Tibial nerve (tissue), 4 donors: ENCODE results near the gene STPG1. TPM values are rescaled to one million over a fixed set of nuclear protein-coding genes. Genes with fewer than 3 reads are reported as not detected.

ENCODE experiments used
- DNase-seq, 2 donors: peaks; one replicate each; pipeline ENCODE4 v3.0.0-alpha.2; 2019; ENCODE audit warnings: low spot score in 2 of 2
- H3K27ac ChIP-seq, 4 donors: fragments of 200-600 bp; sonication (generic) in 3 of 4; one replicate each; pipeline ENCODE4 v1.5.1; 2017 to 2019; ENCODE audit warnings: mild to moderate bottlenecking in 1 of 4
- H3K27me3 ChIP-seq, 2 donors: fragments of 200-600 bp; sonication (generic) in 1 of 2; one replicate each; pipeline versions ENCODE4 v1.5.1 to v1.6.0; 2017 to 2019
- H3K36me3 ChIP-seq, 3 donors: fragments of 200-600 bp; sonication (generic); one replicate each; pipeline ENCODE4 v1.5.1; 2018 to 2019
- H3K4me1 ChIP-seq, 4 donors: fragments of 200-600 bp; sonication (generic) in 3 of 4; one replicate each; pipeline ENCODE4 v1.5.1; 2017 to 2019
- H3K4me3 ChIP-seq, 4 donors: fragments of 200-600 bp; sonication (generic) in 3 of 4; one replicate each; pipeline ENCODE4 v1.5.1; 2017 to 2019; ENCODE audit warnings: mild to moderate bottlenecking in 1 of 4, moderate library complexity in 1 of 4
- H3K9me3 ChIP-seq, 4 donors: fragments of 200-600 bp; sonication (generic) in 3 of 4; one replicate each; pipeline ENCODE4 v1.5.1; 2017 to 2019
- CTCF ChIP-seq, 5 experiments: fragments of 200-600 bp in 3 of 5; fragments of 450-650 bp in 2 of 5; sonication (generic) in 3 of 5; IDR thresholded peaks; one replicate each; pipeline ENCODE4 v1.5.1; 2016 to 2019; ENCODE audit warnings: antibody characterized with exemption in 5 of 5, mild to moderate bottlenecking in 3 of 5, moderate library complexity in 2 of 5
- EP300 ChIP-seq, 2 donors: sonication (generic); formaldehyde crosslinking; IDR thresholded peaks; one replicate each; pipeline ENCODE4 v1.6.1; 2017; ENCODE audit warnings: antibody characterized with exemption in 2 of 2, mild to moderate bottlenecking in 1 of 2
- POLR2A ChIP-seq, 2 donors: fragments of 450-650 bp; IDR thresholded peaks; one replicate each; pipeline ENCODE4 v1.6.1; 2017; ENCODE audit warnings: antibody characterized with exemption in 2 of 2, mild to moderate bottlenecking in 2 of 2, moderate library complexity in 2 of 2
- WGBS, 2 donors: methylation state at CpG; one replicate each; pipeline ENCODE4 v1.1.5; 2018; 5-methylcytosine and 5-hydroxymethylcytosine counted together
- total RNA-seq, 4 donors: library from RNA; depleted of rRNA; stranded (reverse); fragments of >200 nt; gene quantifications; one replicate each; pipeline ENCODE4 v1.1.0, GENCODE V29; 2016

STPG1 gene
- total RNA-seq, 4 donors from 2014 or later, result 1.5 to 5.7 (median 3.0) TPM

- peaks cover 0 to 40% (median 16%) of the 10 kb centered on the region in 4 donors for H3K4me1 ChIP-seq
- 10 to 15% methylated on average over 21 of the region's 21 CpGs for WGBS, 2 donors
- H3K27ac ChIP-seq, result no peak within 1 kb of the TSS
- H3K27me3 ChIP-seq, result peaks cover 0 to 59% of the 10 kb centered on the region in 2 donors
- H3K9me3 ChIP-seq, result no peaks in the 10 kb centered on the region
- H3K4me3 ChIP-seq, result no peak within 1 kb of the TSS
- TF ChIP-seq POLR2A (IDR thresholded peaks at IDR 0.05), result no peak
- no peaks in the 10 kb centered on the region for H3K36me3 ChIP-seq
- DNase-seq, result no peak
These were observed 94.2 kb downstream of the STPG1 start, which contains the start of gene GRHL3 for GRCh38 chr1:24319312-24319863. Gene GRHL3 (plus strand): TSS chr1:24319357. CDS start chr1:24319552, 195 bp downstream.

GRCh38 chr1:24318615-24319311 lies 94.8 kb downstream of the STPG1 start:
- Histone ChIP-seq H3K4me1 (peaks cover 0 to 40% (median 16%) of the 10 kb centered on the region in 4 donors), H3K27ac (no peak overlapping the region), H3K4me3 (no peak overlapping the region), H3K36me3 (no peaks in the 10 kb centered on the region), H3K9me3 (no peaks in the 10 kb centered on the region), H3K27me3 (peaks cover 0 to 60% of the 10 kb centered on the region in 2 donors)
- TF ChIP-seq EP300 (IDR thresholded peaks at IDR 0.05) (no peak), POLR2A (IDR thresholded peaks at IDR 0.05) (no peak), CTCF (IDR thresholded peaks at IDR 0.05) (no peak)
- no peak for DNase-seq
- 29 to 42% methylated on average over 5 of the region's 5 CpGs for WGBS, 2 donors

GRCh38 chr1:24317956-24318614 lies 95.5 kb downstream of the STPG1 start:
- H3K27ac ChIP-seq, result no peak overlapping the region
- H3K27me3 ChIP-seq, result peaks cover 0 to 64% of the 10 kb centered on the region in 2 donors
- WGBS, 2 donors, result 7 to 22% methylated on average over 2 of the region's 2 CpGs

GRCh38 chr1:24317081-24317480 lies 96.5 kb downstream of the STPG1 start:
- Histone ChIP-seq H3K4me3 (no peak overlapping the region), H3K27ac (no peak overlapping the region), H3K9me3 (no peaks in the 10 kb centered on the region), H3K4me1 (peaks cover 0 to 33% (median 16%) of the 10 kb centered on the region in 4 donors), H3K36me3 (no peaks in the 10 kb centered on the region), H3K27me3 (peaks cover 0 to 57% of the 10 kb centered on the region in 2 donors)
- no peak for DNase-seq
- 84% methylated on average over 6 of the region's 6 CpGs for WGBS, 2 donors
- TF ChIP-seq EP300 (IDR thresholded peaks at IDR 0.05) (no peak), POLR2A (IDR thresholded peaks at IDR 0.05) (no peak), CTCF (IDR thresholded peaks at IDR 0.05) (no peak)

More at GRCh38 chr1:24317956-24318614, 95.5 kb downstream of the STPG1 start:
- no peaks in the 10 kb centered on the region for H3K9me3 ChIP-seq
- no peaks in the 10 kb centered on the region for H3K36me3 ChIP-seq
- DNase-seq, result no peak
- no peak overlapping the region for H3K4me3 ChIP-seq
- peaks cover 0 to 40% (median 16%) of the 10 kb centered on the region in 4 donors for H3K4me1 ChIP-seq
- no peak for TF ChIP-seq EP300 (IDR thresholded peaks at IDR 0.05)
- TF ChIP-seq CTCF (IDR thresholded peaks at IDR 0.05), result no peak
- no peak for TF ChIP-seq POLR2A (IDR thresholded peaks at IDR 0.05)

- 73 to 82% methylated on average over 3 of the region's 3 CpGs for WGBS, 2 donors
- Histone ChIP-seq H3K36me3 (no peaks in the 10 kb centered on the region), H3K4me1 (peaks cover 0 to 28% (median 14%) of the 10 kb centered on the region in 4 donors), H3K27me3 (peaks cover 0 to 52% of the 10 kb centered on the region in 2 donors), H3K9me3 (no peaks in the 10 kb centered on the region), H3K27ac (no peak overlapping the region), H3K4me3 (no peak overlapping the region)
- TF ChIP-seq POLR2A (IDR thresholded peaks at IDR 0.05), result no peak
- DNase-seq, result no peak
These were observed 96.9 kb downstream of the STPG1 start for GRCh38 chr1:24316645-24317044.

- H3K4me3 ChIP-seq, result no peak overlapping the region
- DNase-seq, result no peak
- H3K27ac ChIP-seq, result no peak overlapping the region
- 40 to 53% methylated on average over 6 of the region's 6 CpGs for WGBS, 2 donors
- H3K36me3 ChIP-seq, result no peaks in the 10 kb centered on the region
- H3K27me3 ChIP-seq, result peaks cover 0 to 41% of the 10 kb centered on the region in 2 donors
- H3K9me3 ChIP-seq, result no peaks in the 10 kb centered on the region
- TF ChIP-seq EP300 (IDR thresholded peaks at IDR 0.05), result no peak
- no peak for TF ChIP-seq POLR2A (IDR thresholded peaks at IDR 0.05)
- no peak for TF ChIP-seq CTCF (IDR thresholded peaks at IDR 0.05)
- peaks cover 0 to 21% (median 9%) of the 10 kb centered on the region in 4 donors for H3K4me1 ChIP-seq
These were observed 98.2 kb downstream of the STPG1 start for GRCh38 chr1:24315391-24315790.
